Measurements from ENCODE around the gene GPR156. TPM values are rescaled to one million over a fixed set of nuclear protein-coding genes. Genes with fewer than 3 reads are reported as not detected.

The GPR156 gene
- total RNA-seq, 1 donor from 2014 or later = 1.4 TPM

DNA sequence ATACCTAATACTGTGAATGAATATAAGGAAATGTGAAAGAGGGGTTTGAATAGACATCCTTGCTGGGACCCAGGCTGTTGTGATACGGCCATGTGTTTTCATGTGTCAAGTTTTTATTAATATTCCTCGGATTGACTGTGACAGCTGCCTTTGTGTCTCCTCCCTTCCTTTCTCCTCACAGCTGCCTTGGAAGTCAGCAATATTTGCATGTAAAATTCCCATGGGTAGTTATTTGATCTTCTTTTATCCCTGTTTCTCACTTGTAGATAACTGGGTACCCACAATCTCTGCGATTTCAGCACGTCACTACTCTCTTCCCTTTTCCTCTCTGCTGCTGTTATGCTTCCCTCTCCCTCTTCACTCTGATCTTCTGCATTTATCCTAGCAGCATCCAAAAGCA, 9.4 kb downstream of the GPR156 start:
- TF ChIP-seq, protein P1, sequence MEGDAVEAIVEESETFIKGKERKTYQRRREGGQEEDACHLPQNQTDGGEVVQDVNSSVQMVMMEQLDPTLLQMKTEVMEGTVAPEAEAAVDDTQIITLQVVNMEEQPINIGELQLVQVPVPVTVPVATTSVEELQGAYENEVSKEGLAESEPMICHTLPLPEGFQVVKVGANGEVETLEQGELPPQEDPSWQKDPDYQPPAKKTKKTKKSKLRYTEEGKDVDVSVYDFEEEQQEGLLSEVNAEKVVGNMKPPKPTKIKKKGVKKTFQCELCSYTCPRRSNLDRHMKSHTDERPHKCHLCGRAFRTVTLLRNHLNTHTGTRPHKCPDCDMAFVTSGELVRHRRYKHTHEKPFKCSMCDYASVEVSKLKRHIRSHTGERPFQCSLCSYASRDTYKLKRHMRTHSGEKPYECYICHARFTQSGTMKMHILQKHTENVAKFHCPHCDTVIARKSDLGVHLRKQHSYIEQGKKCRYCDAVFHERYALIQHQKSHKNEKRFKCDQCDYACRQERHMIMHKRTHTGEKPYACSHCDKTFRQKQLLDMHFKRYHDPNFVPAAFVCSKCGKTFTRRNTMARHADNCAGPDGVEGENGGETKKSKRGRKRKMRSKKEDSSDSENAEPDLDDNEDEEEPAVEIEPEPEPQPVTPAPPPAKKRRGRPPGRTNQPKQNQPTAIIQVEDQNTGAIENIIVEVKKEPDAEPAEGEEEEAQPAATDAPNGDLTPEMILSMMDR (conservative IDR thresholded peaks at IDR 0.05; ENCODE audit: low read depth, low read length) = no peak
- DNase-seq (ENCODE audit: low read depth) = no peak
- no peak overlapping the region for H3K4me3 ChIP-seq (ENCODE audit: low read depth, low read length)

GRCh38 chr3:120274739-120275167, 10.3 kb downstream of the GPR156 start:
- DNase-seq (ENCODE audit: low read depth) = no peak
- H3K4me3 ChIP-seq (ENCODE audit: low read depth, low read length) = no peak overlapping the region
- TF ChIP-seq, protein P1 (conservative IDR thresholded peaks at IDR 0.05; ENCODE audit: low read depth, low read length) = no peak

GRCh38 chr3:120272286-120272685, 12.7 kb downstream of the GPR156 start:
- no peak for DNase-seq (ENCODE audit: low read depth)
- no peak overlapping the region for H3K4me3 ChIP-seq (ENCODE audit: low read depth, low read length)
- TF ChIP-seq, protein P1 (conservative IDR thresholded peaks at IDR 0.05; ENCODE audit: low read depth, low read length) = no peak

GRCh38 chr3:120265989-120266388, 19.0 kb downstream of the GPR156 start:
- no peak for DNase-seq (ENCODE audit: low read depth)
- TF ChIP-seq, protein P1 (conservative IDR thresholded peaks at IDR 0.05; ENCODE audit: low read depth, low read length) = no peak
- no peak overlapping the region for H3K4me3 ChIP-seq (ENCODE audit: low read depth, low read length)

DNA sequence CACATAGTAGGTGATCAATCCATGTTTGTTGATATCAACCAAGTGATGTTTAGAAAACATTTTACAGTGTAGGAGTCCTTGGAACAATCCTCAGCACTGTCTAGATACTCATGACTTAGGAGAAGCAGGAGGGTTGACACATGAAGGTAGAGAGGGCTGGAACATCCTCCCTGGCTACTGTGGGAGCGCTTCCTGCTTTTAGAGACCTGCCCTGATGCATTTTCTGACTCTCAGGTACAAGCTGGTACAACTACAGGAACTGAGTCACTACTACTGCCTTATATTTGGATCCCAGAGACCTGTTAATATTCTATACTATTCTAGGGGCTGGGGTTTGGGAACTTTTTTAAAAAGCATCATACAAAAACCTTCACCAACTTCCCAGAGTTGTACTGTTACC, 20.1 kb downstream of the GPR156 start:
- DNase-seq (ENCODE audit: low read depth) = no peak
- no peak overlapping the region for H3K4me3 ChIP-seq (ENCODE audit: low read depth, low read length)
- TF ChIP-seq, protein P1 (conservative IDR thresholded peaks at IDR 0.05; ENCODE audit: low read depth, low read length) = no peak

DNA sequence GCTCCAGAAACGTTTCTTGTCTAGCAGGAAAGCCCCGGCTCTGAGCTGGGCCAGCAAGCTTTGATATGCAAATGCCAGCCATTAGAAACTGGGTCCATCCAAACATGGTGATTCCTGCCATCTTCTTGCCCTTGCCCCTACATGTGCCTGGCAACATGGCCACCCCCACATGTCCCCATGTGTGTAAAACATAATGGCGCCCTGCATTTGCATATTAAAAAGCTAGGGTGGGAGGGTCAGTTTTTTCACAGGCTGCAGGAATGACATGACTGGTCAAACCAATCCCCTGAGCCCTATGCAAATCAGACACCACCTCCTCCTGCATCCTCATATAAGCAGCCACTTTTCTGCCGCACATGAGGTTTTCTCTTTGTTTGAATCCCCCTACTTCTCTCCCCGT, 21.2 kb downstream of the GPR156 start:
- TF ChIP-seq, protein P1 (conservative IDR thresholded peaks at IDR 0.05; ENCODE audit: low read depth, low read length) = no peak
- no peak for DNase-seq (ENCODE audit: low read depth)

GRCh38 chr3:120258009-120258408, 27.0 kb downstream of the GPR156 start:
- TF ChIP-seq, protein P1 (conservative IDR thresholded peaks at IDR 0.05; ENCODE audit: low read depth, low read length) = no peak
- no peak overlapping the region for H3K4me3 ChIP-seq (ENCODE audit: low read depth, low read length)
- no peak for DNase-seq (ENCODE audit: low read depth)

More for the DNA sequence above, 21.2 kb downstream of the GPR156 start:
- no peak overlapping the region for H3K4me3 ChIP-seq (ENCODE audit: low read depth, low read length)

All from epithelial cell of proximal tubule (primary cell).